Chondrocyte (in vitro differentiated cells): Measurements from ENCODE around the gene BRDT. TPM values are rescaled to one million over a fixed set of nuclear protein-coding genes. Genes with fewer than 3 reads are reported as not detected.

ENCODE experiments used
- DNase-seq: peaks from one replicate; pipeline ENCODE4 v3.0.0; 2021; ENCODE audit warnings: mixed read lengths, low spot score
- H3K27ac Mint-ChIP-seq: one replicate; pipeline ENCODE4 v1.8.0; 2021; ENCODE audit warnings: mild to moderate bottlenecking, moderate library complexity, mixed read lengths; ENCODE audit not compliant: unreplicated experiment
- H3K27me3 Mint-ChIP-seq: 2 replicates; pipeline ENCODE4 v1.8.0; 2021; ENCODE audit warnings: low read depth, mixed read lengths
- H3K36me3 Mint-ChIP-seq: 2 replicates; pipeline ENCODE4 v1.8.0; 2021; ENCODE audit warnings: low read depth, mixed read lengths
- H3K4me1 Mint-ChIP-seq: 2 replicates; pipeline ENCODE4 v1.8.0; 2021; ENCODE audit warnings: low read depth, mild to moderate bottlenecking, mixed read lengths
- H3K4me3 Mint-ChIP-seq: one replicate; pipeline ENCODE4 v1.8.0; 2021; ENCODE audit warnings: mild to moderate bottlenecking, moderate library complexity, mixed read lengths; ENCODE audit not compliant: unreplicated experiment
- H3K9me3 Mint-ChIP-seq: 2 replicates; pipeline ENCODE4 v1.8.0; 2021; ENCODE audit warnings: low read depth, mixed read lengths
- total RNA-seq: library from RNA; stranded (reverse); gene quantifications from 3 replicates; pipeline ENCODE4 v1.2.1, GENCODE V29; 2021
- TF ChIP-seq, protein P1 (sequence below): fragments of 200-600 bp; sonication (generic); IDR thresholded peaks from 2 replicates; pipeline ENCODE4 v1.5.0; 2021; ENCODE audit warnings: antibody characterized with exemption, mild to moderate bottlenecking, moderate library complexity

Gene BRDT
- total RNA-seq, 1 donor from 2014 or later, result not detected

DNA sequence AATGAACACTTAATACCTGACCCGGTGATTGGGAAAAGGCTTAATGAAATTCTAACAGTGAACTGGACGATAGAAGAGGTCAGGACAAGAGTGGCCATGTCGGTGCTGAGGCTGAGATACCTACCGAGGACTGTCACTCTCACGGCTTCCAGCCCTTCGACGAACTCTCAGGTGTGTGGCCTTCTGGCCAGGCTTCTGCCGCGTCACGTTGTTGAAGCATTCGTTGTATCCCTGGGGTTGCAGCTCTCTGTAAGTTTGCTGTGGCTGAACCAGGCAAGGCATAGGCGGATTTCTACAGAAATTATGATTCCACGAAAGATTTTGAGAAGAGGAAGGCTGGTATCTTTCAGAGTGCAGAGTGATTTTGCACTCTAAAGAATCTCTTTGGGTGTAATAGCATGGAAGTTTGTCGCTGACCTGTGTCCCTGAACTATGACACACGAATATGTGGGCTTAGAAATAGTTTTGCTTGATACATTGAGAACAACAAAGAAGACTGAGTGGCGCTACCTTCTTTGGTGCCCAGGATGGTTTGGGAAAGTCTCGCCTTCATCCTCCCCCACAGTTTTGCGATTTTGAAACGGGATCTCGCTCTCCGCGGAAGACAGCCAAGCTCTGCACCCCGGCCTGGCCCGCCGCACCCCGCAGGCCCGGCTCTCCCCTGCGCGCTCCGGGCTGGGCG, 80.2 kb downstream of the BRDT start:
- Mint-ChIP-seq H3K4me1 (peaks cover 12% of the 10 kb centered on the region), H3K4me3 (peak overlapping the region; percentile 66), H3K27me3 (no peaks in the 10 kb centered on the region), H3K9me3 (no peaks in the 10 kb centered on the region), H3K27ac (no peak overlapping the region), H3K36me3 (no peaks in the 10 kb centered on the region)
- DNase-seq, result no peak
- TF ChIP-seq, protein P1, sequence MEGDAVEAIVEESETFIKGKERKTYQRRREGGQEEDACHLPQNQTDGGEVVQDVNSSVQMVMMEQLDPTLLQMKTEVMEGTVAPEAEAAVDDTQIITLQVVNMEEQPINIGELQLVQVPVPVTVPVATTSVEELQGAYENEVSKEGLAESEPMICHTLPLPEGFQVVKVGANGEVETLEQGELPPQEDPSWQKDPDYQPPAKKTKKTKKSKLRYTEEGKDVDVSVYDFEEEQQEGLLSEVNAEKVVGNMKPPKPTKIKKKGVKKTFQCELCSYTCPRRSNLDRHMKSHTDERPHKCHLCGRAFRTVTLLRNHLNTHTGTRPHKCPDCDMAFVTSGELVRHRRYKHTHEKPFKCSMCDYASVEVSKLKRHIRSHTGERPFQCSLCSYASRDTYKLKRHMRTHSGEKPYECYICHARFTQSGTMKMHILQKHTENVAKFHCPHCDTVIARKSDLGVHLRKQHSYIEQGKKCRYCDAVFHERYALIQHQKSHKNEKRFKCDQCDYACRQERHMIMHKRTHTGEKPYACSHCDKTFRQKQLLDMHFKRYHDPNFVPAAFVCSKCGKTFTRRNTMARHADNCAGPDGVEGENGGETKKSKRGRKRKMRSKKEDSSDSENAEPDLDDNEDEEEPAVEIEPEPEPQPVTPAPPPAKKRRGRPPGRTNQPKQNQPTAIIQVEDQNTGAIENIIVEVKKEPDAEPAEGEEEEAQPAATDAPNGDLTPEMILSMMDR, result no peak

DNA sequence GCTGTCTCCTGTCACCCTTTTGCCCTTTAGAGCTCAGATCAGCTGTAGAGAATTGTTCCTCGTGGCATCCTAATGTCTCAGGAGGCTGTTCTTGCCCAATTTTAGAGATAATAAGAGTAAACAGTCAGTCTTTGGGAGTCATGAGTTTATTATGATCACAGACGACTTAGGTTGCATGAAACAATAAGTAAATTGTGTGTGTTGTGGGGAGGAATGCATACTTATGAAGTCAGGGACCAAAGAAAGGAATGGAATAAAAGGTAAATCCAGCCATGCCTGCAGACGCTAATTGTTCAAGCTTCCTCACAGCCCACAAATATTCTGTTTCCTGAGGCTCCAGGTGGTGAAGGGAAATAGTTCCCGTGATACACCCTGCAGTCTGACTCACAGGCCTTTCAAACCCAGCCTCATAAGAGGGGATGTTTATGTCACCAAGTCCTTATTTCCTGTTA, 81.5 kb downstream of the BRDT start:
- Mint-ChIP-seq H3K4me1 (peaks cover 12% of the 10 kb centered on the region), H3K27me3 (no peaks in the 10 kb centered on the region), H3K27ac (no peak overlapping the region), H3K36me3 (no peaks in the 10 kb centered on the region), H3K4me3 (peak overlapping the region; percentile 65), H3K9me3 (no peaks in the 10 kb centered on the region)
- TF ChIP-seq, protein P1, result no peak
- no peak for DNase-seq

DNA sequence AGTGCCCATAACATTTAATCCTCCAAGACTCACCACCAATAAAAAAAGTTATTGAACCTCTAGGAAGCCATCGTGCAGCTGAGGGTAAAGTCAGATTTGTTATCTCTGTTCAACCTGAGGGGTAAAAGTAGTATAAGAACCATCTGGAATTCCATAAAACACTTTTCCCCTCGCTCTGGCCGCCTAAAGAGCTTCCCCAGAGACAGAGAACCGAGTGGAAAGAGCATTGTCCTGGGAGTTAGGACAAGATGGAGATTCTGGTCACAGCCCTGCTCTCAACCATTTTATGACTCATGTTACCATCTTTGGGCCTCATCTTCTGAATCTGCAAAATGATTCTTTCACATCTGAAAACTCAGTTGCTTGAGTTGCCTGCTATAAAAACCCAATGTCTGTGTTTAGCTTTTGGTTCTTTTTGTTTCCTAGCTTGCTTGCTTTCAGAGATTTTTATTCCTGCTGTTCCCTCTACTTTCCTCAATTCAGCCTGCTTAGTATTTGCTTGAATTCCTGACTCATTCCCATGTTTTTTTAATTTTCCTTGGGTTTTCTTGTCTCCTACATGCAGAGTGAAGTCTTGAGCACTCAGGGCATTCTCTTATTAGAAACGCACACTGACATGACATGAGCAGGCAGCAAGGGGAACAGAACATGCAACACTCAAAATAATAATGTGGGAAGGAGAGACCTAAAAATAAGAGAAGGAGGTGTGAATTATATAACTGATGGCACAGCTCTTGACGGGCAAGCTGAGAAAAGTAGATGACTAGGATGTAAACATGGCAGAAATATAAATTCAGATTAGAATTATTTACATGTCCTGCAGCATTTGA, 82.3 kb downstream of the BRDT start:
- H3K4me3 Mint-ChIP-seq, result no peak overlapping the region
- peaks cover 12% of the 10 kb centered on the region for H3K4me1 Mint-ChIP-seq
- TF ChIP-seq, protein P1, result no peak
- no peaks in the 10 kb centered on the region for H3K9me3 Mint-ChIP-seq
- no peak overlapping the region for H3K27ac Mint-ChIP-seq
- no peaks in the 10 kb centered on the region for H3K36me3 Mint-ChIP-seq
- no peak for DNase-seq
- H3K27me3 Mint-ChIP-seq, result no peaks in the 10 kb centered on the region

DNA sequence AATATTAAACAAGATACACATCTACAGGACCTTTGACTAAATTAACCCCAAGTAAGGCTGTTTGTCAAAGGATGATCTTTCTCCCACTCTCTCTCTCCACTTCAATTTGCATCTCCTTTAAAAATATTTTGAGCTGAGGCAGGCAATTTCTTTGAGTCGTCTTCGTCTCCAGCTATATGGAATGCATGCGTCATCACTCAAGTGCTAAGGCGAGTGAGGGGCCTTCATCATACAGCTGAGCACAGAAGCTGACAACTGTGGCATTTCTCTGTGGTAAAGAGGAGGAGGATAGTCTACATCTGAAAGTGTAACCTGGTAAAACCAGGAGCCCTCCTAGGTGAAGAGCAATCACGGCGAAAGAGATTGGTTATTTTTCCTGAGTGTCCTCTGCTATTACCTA, 88.2 kb downstream of the BRDT start:
- Mint-ChIP-seq H3K27ac (peak overlapping the region; percentile 46), H3K36me3 (no peaks in the 10 kb centered on the region)

More for the DNA sequence above, 88.2 kb downstream of the BRDT start:
- Mint-ChIP-seq H3K4me1 (peaks cover 6% of the 10 kb centered on the region), H3K27me3 (no peaks in the 10 kb centered on the region), H3K9me3 (no peaks in the 10 kb centered on the region), H3K4me3 (no peak overlapping the region)
- DNase-seq, result no peak
- TF ChIP-seq, protein P1, result no peak
